ENCODE data around the gene SLX9. TPM values are rescaled to one million over a fixed set of nuclear protein-coding genes. Genes with fewer than 3 reads are reported as not detected.

The SLX9 gene
- total RNA-seq, 4 donors from 2014 or later, result 20.8 to 59.3 (median 27.6) TPM

- Histone ChIP-seq H3K4me3 (no peak overlapping the region), H3K4me1 (peaks cover 5 to 32% (median 28%) of the 10 kb centered on the region in 4 donors), H3K27ac (replicated peaks in 1 of 4) (no peak overlapping the region), H3K36me3 (no peaks in the 10 kb centered on the region), H3K9me3 (no peaks in the 10 kb centered on the region), H3K27me3 (no peaks in the 10 kb centered on the region)
- DNase-seq (ENCODE audit: extremely low spot score), result no peak
- intact Hi-C loops (cut with DNase I), result no loop called here
- 95% methylated on average over 9 of the region's 9 CpGs for WGBS
- no peak for TF ChIP-seq EP300 (IDR thresholded peaks at IDR 0.05)
- no peak for TF ChIP-seq POLR2A (IDR thresholded peaks at IDR 0.05; ENCODE audit: low read depth)
- TF ChIP-seq CTCF (IDR thresholded peaks at IDR 0.05), result no peak
- no peak for TF ChIP-seq POLR2AphosphoS5 (IDR thresholded peaks at IDR 0.05)
Measured at GRCh38 chr21:45006536-45007095, 66.8 kb downstream of the SLX9 start.

- no peak for TF ChIP-seq CTCF (IDR thresholded peaks at IDR 0.05)
- TF ChIP-seq POLR2A (IDR thresholded peaks at IDR 0.05; ENCODE audit: low read depth), result no peak
- no peak for TF ChIP-seq POLR2AphosphoS5 (IDR thresholded peaks at IDR 0.05)
- Histone ChIP-seq H3K27ac (replicated peaks in 1 of 4) (no peak overlapping the region), H3K4me3 (no peak overlapping the region), H3K9me3 (no peaks in the 10 kb centered on the region), H3K27me3 (no peaks in the 10 kb centered on the region), H3K36me3 (no peaks in the 10 kb centered on the region), H3K4me1 (peaks cover 12 to 21% (median 18%) of the 10 kb centered on the region in 4 donors)
- intact Hi-C loops (cut with DNase I), result no loop called here
- WGBS, result 93% methylated on average over 5 of the region's 5 CpGs
- DNase-seq (ENCODE audit: extremely low spot score), result no peak
Measured at GRCh38 chr21:45009616-45010015, 69.8 kb downstream of the SLX9 start.

DNA sequence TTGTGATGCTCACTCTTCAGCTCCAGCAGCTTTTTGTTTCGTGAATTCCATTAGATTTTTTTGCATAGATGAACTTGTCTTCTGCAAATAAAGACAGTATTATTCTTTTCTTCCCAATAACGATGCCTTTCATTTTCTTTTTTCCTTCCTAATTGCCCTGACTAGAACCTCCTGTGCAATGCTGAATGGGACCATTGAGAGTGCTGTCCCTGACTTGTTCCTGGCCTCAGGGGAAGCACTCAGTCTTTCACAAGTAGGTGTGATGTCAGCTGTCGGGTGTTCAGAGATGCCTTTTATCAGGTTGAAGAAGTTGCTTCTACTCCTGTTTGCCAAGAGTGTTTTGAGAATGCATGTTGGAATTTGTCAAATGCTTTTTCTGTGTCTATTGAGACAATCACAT, 70.3 kb downstream of the SLX9 start:
- H3K27me3 ChIP-seq, result no peaks in the 10 kb centered on the region
- no peaks in the 10 kb centered on the region for H3K36me3 ChIP-seq
- intact Hi-C loops (cut with DNase I), result no loop called here
- WGBS, result 86% methylated on average over 3 of the region's 3 CpGs
- no peak for DNase-seq (ENCODE audit: extremely low spot score)
- H3K9me3 ChIP-seq, result no peaks in the 10 kb centered on the region
- TF ChIP-seq EP300 (IDR thresholded peaks at IDR 0.05) (no peak), POLR2AphosphoS5 (IDR thresholded peaks at IDR 0.05) (no peak), POLR2A (IDR thresholded peaks at IDR 0.05; ENCODE audit: low read depth) (no peak), CTCF (IDR thresholded peaks at IDR 0.05) (no peak)
- no peak overlapping the region for H3K4me3 ChIP-seq
- peaks cover 12 to 21% (median 17%) of the 10 kb centered on the region in 4 donors for H3K4me1 ChIP-seq
- no peak overlapping the region for H3K27ac ChIP-seq (replicated peaks in 1 of 4)

- TF ChIP-seq POLR2A (IDR thresholded peaks at IDR 0.05; ENCODE audit: low read depth) (no peak), POLR2AphosphoS5 (IDR thresholded peaks at IDR 0.05) (no peak), CTCF (IDR thresholded peaks at IDR 0.05) (no peak), EP300 (IDR thresholded peaks at IDR 0.05) (no peak)
- no peaks in the 10 kb centered on the region for H3K36me3 ChIP-seq
- intact Hi-C loops (cut with DNase I), result no loop called here
- no peak overlapping the region for H3K4me3 ChIP-seq
- H3K27ac ChIP-seq (replicated peaks in 1 of 4), result no peak overlapping the region
- H3K9me3 ChIP-seq, result no peaks in the 10 kb centered on the region
- H3K27me3 ChIP-seq, result no peaks in the 10 kb centered on the region
- no peak for DNase-seq (ENCODE audit: extremely low spot score)
- 95% methylated on average over 12 of the region's 12 CpGs for WGBS
- H3K4me1 ChIP-seq, result peaks cover 12 to 22% (median 18%) of the 10 kb centered on the region in 4 donors
Measured at GRCh38 chr21:45010860-45011259, 71.0 kb downstream of the SLX9 start.

DNA sequence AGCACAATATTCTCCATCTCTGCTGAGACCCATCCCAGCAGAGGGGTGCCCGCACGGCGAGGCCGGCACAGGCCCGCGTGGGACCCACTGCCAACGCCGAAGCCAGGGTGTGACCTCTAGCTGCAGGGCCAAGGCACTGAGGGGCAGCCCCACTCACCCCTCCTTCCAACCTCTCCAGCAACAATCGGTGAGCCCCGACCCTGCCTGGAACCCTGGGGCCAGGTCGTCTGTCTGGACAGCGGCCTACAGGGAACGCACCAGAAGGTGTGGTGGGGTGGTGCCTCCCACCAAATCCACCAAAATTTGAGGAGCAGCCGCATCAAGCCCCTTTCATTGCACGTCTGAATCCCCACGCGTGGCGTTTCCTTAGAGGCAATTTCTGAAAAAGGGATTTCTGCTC, 71.6 kb downstream of the SLX9 start:
- Histone ChIP-seq H3K27me3 (no peaks in the 10 kb centered on the region), H3K27ac (replicated peaks in 1 of 4) (no peak overlapping the region), H3K4me1 (peaks cover 12 to 28% (median 23%) of the 10 kb centered on the region in 4 donors), H3K9me3 (no peaks in the 10 kb centered on the region), H3K36me3 (no peaks in the 10 kb centered on the region), H3K4me3 (no peak overlapping the region)
- intact Hi-C loops (cut with DNase I), result no loop called here
- over 99% methylated on average over 14 of the region's 18 CpGs for WGBS
- no peak for DNase-seq (ENCODE audit: extremely low spot score)
- no peak for TF ChIP-seq POLR2A (IDR thresholded peaks at IDR 0.05; ENCODE audit: low read depth)
- TF ChIP-seq EP300 (IDR thresholded peaks at IDR 0.05), result no peak
- TF ChIP-seq CTCF (IDR thresholded peaks at IDR 0.05), result no peak
- TF ChIP-seq POLR2AphosphoS5 (IDR thresholded peaks at IDR 0.05), result no peak

All from esophagus muscularis mucosa (tissue), 4 donors.